DOHH2 (cell line): Measurements from ENCODE around the gene NFIB.

Experiments used
- H3F3A ChIP-seq: fragments of 200-600 bp; sonication (generic), shearing (Covaris generic); 2 replicates; pipeline ENCODE4 v1.6.0; 2016; ENCODE audit warnings: antibody characterized with exemption, mild to moderate bottlenecking; ENCODE audit not compliant: control insufficient read depth, insufficient read depth
- H3K27ac ChIP-seq: fragments of 200-600 bp; sonication (generic); 2 replicates; pipeline ENCODE4 v1.5.1; 2014; ENCODE audit warnings: low read depth, mild to moderate bottlenecking, low read length, moderate library complexity
- H3K27me3 ChIP-seq: fragments of 200-600 bp; sonication (generic); 2 replicates; pipeline ENCODE4 v1.6.1; 2014; ENCODE audit warnings: mild to moderate bottlenecking, low read length, mixed read lengths; ENCODE audit not compliant: control insufficient read depth
- H3K36me3 ChIP-seq: fragments of 200-600 bp; sonication (generic); 2 replicates; pipeline ENCODE4 v1.6.1; 2014; ENCODE audit warnings: mild to moderate bottlenecking, low read length, moderate library complexity, mixed read lengths; ENCODE audit not compliant: control insufficient read depth
- H3K4me1 ChIP-seq: fragments of 200-600 bp; sonication (generic); 2 replicates; pipeline ENCODE4 v1.6.1; 2014; ENCODE audit warnings: mild to moderate bottlenecking, low read length, mixed read lengths; ENCODE audit not compliant: control insufficient read depth
- H3K4me2 ChIP-seq: fragments of 200-600 bp; sonication (generic); 2 replicates; pipeline ENCODE4 v1.6.0; 2014; ENCODE audit warnings: mild to moderate bottlenecking, low read length, moderate library complexity
- H3K4me3 ChIP-seq: fragments of 200-600 bp; sonication (generic); 2 replicates; pipeline ENCODE4 v1.5.1; 2014; ENCODE audit warnings: mild to moderate bottlenecking, low read length, mixed read lengths
- H3K79me2 ChIP-seq: fragments of 200-600 bp; sonication (generic); 2 replicates; pipeline ENCODE4 v1.6.1; 2014; ENCODE audit warnings: mild to moderate bottlenecking, low read length, mixed read lengths; ENCODE audit not compliant: control insufficient read depth
- H3K9me2 ChIP-seq: fragments of 200-600 bp; sonication (generic); replicated peaks from 2 replicates; pipeline ENCODE4 v1.6.1; 2014; ENCODE audit warnings: mild to moderate bottlenecking, low read length, mixed read lengths; ENCODE audit not compliant: control insufficient read depth
- H3K9me3 ChIP-seq: fragments of 200-600 bp; sonication (generic); 2 replicates; pipeline ENCODE4 v1.6.1; 2014; ENCODE audit warnings: antibody characterized with exemption, low read length, mixed read lengths; ENCODE audit not compliant: control insufficient read depth, insufficient read depth
- H4K20me1 ChIP-seq: fragments of 200-600 bp; sonication (generic); 2 replicates; pipeline ENCODE4 v1.6.0; 2014; ENCODE audit warnings: low read depth, mild to moderate bottlenecking, antibody characterized with exemption, low read length, moderate library complexity; ENCODE audit not compliant: control insufficient read depth, insufficient read depth
- EZH2phosphoT487 ChIP-seq: fragments of 200-600 bp; sonication (generic); IDR thresholded peaks from 2 replicates; pipeline ENCODE4 v1.6.1; 2017; ENCODE audit warnings: borderline replicate concordance, mild to moderate bottlenecking, antibody characterized with exemption, low read length, moderate library complexity, mixed read lengths
- TF ChIP-seq, protein P1 (sequence below): fragments of 200-600 bp; sonication (generic); IDR thresholded peaks from one replicate; pipeline ENCODE4 v1.5.1; 2014; ENCODE audit warnings: antibody characterized with exemption, mild to moderate bottlenecking, low read depth, low read length; ENCODE audit not compliant: poor library complexity, severe bottlenecking

NFIB gene

DNA sequence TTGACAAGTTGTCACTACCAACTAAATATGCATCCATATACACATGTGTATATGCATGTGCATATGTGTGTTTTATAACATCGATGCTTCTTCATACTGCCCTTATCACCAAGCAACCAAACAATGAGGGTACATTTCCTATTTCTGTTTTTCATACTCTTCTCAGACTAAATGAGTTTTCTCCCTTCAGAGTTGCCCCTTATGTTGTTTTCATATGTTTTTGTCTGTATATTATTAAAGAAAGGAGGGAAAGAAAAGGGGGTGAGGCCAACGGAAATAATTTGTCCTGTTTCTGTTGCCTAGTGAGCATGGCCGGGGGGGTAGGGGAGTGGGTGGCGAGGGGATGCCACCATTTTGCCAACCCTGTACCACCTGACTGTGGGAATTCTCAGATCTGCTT is 28.8 kb upstream of the NFIB start:
- H3K9me2 ChIP-seq, result no peaks in the 10 kb centered on the region
- H3K27ac ChIP-seq, result no peak overlapping the region
- TF ChIP-seq, protein P1, sequence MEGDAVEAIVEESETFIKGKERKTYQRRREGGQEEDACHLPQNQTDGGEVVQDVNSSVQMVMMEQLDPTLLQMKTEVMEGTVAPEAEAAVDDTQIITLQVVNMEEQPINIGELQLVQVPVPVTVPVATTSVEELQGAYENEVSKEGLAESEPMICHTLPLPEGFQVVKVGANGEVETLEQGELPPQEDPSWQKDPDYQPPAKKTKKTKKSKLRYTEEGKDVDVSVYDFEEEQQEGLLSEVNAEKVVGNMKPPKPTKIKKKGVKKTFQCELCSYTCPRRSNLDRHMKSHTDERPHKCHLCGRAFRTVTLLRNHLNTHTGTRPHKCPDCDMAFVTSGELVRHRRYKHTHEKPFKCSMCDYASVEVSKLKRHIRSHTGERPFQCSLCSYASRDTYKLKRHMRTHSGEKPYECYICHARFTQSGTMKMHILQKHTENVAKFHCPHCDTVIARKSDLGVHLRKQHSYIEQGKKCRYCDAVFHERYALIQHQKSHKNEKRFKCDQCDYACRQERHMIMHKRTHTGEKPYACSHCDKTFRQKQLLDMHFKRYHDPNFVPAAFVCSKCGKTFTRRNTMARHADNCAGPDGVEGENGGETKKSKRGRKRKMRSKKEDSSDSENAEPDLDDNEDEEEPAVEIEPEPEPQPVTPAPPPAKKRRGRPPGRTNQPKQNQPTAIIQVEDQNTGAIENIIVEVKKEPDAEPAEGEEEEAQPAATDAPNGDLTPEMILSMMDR, result no peak
- no peak for TF ChIP-seq EZH2phosphoT487
- H3K36me3 ChIP-seq, result no peaks in the 10 kb centered on the region
- H3K27me3 ChIP-seq, result peaks cover 45% of the 10 kb centered on the region
- H3F3A ChIP-seq, result no peaks in the 10 kb centered on the region
- no peak overlapping the region for H3K4me3 ChIP-seq
- no peaks in the 10 kb centered on the region for H3K4me1 ChIP-seq
- no peak overlapping the region for H3K4me2 ChIP-seq
- H3K9me3 ChIP-seq, result no peaks in the 10 kb centered on the region
- no peaks in the 10 kb centered on the region for H3K79me2 ChIP-seq
- no peaks in the 10 kb centered on the region for H4K20me1 ChIP-seq

DNA sequence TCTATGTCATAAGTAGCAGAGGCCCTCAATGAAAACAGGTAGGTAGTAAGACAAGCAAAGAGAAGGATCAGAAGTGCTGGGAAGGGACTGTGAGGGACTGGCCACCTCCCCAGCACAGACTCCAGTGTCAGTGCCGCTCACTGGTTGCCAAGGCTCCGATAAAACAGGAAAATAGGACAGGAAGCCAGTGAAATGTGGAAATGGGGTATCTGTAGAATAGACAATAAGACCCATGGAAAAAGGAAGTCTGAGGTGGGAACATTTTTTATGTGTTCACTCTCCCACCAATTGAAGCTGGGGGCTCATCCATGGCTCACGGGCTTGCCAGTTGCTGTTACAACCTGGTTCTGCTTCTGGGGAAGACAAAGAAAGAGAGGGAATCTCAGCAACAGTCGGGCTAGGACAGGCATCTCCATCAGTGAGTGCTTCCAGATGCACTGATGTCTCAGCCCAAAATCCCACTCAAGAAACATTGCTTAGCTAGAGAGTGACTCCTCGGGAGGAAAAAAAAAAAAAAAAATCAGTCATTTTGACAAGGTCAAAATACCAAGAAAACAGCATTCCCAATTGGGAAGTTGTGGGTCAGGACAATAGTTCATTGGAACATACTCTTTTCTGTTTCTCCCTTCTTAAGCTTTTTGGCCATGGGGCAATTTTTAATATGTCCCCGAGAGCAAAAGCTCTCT is 27.6 kb upstream of the NFIB start:
- Histone ChIP-seq H3K4me2 (no peak overlapping the region), H3K9me2 (no peaks in the 10 kb centered on the region), H3K79me2 (no peaks in the 10 kb centered on the region), H3K4me3 (no peak overlapping the region), H3K4me1 (no peaks in the 10 kb centered on the region), H3K9me3 (no peaks in the 10 kb centered on the region), H3F3A (no peaks in the 10 kb centered on the region), H4K20me1 (no peaks in the 10 kb centered on the region), H3K36me3 (no peaks in the 10 kb centered on the region), H3K27me3 (peaks cover 45% of the 10 kb centered on the region), H3K27ac (no peak overlapping the region)
- TF ChIP-seq, protein P1, result no peak

DNA sequence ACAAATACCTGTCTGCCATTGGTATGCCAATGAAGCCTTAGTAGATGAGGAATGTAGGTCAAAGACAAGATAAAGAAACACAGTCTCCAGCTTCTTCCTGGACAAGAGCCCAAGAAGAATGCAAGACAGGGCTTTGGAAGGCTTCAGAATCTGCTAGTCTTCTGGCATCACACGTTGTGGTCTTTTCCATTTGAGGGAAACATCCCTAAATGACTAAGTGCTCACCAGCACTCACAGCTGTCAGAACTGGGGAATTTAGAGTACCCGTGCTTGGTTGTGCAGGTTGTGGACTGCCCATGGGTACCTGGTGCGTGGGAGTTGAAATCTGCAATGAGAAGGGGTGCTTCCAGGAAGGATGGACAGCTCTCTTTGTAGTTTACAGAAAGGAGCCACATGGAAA is 27.1 kb upstream of the NFIB start:
- TF ChIP-seq, protein P1, result no peak
- TF ChIP-seq EZH2phosphoT487, result no peak
- H3K27ac ChIP-seq, result no peak overlapping the region
- H3K36me3 ChIP-seq, result no peaks in the 10 kb centered on the region
- no peaks in the 10 kb centered on the region for H3K9me3 ChIP-seq
- H4K20me1 ChIP-seq, result no peaks in the 10 kb centered on the region
- no peak overlapping the region for H3K4me3 ChIP-seq
- no peaks in the 10 kb centered on the region for H3K9me2 ChIP-seq
- no peaks in the 10 kb centered on the region for H3F3A ChIP-seq
- H3K27me3 ChIP-seq, result peaks cover 45% of the 10 kb centered on the region
- H3K4me2 ChIP-seq, result no peak overlapping the region
- no peaks in the 10 kb centered on the region for H3K79me2 ChIP-seq
- H3K4me1 ChIP-seq, result no peaks in the 10 kb centered on the region
